8988T (cell line): ENCODE measurements around the gene VMP1.
"Not testable (repeated sequence)": the region's sequence is repeated elsewhere in the genome, so short reads cannot be mapped to it uniquely, and the experiment has no call there.

ENCODE experiments used
- DNase-seq: peaks from one replicate; pipeline ENCODE4 v3.0.0; 2011

The VMP1 gene

GRCh38 chr17:59756236-59756818 is 48.9 kb downstream of the VMP1 start:
- DNase-seq = no peak

GRCh38 chr17:59757043-59757442 is 49.6 kb downstream of the VMP1 start:
- no peak for DNase-seq

GRCh38 chr17:59757470-59757869 is 50.0 kb downstream of the VMP1 start:
- DNase-seq = no peak

- DNase-seq = no peak
These were observed 50.5 kb downstream of the VMP1 start for GRCh38 chr17:59757881-59758385.

GRCh38 chr17:59758998-59759651 is 51.7 kb downstream of the VMP1 start:
- DNase-seq = not testable (repeated sequence)

- DNase-seq = no peak
These were observed 52.7 kb downstream of the VMP1 start for GRCh38 chr17:59760160-59760559.

GRCh38 chr17:59761385-59762048 is 54.1 kb downstream of the VMP1 start:
- DNase-seq = no peak

GRCh38 chr17:59762049-59762823 is 54.8 kb downstream of the VMP1 start:
- no peak for DNase-seq

GRCh38 chr17:59762824-59763374 is 55.4 kb downstream of the VMP1 start:
- DNase-seq = no peak

- no peak for DNase-seq
These were observed 56.4 kb downstream of the VMP1 start for GRCh38 chr17:59763861-59764260.

GRCh38 chr17:59764292-59764741 is 56.9 kb downstream of the VMP1 start:
- no peak for DNase-seq

- DNase-seq = no peak
These were observed 57.6 kb downstream of the VMP1 start for GRCh38 chr17:59765038-59765437.

GRCh38 chr17:59766491-59766890 is 59.0 kb downstream of the VMP1 start:
- DNase-seq = no peak

- no peak for DNase-seq
These were observed 59.7 kb downstream of the VMP1 start for GRCh38 chr17:59767176-59767575.

GRCh38 chr17:59769887-59770286 is 62.4 kb downstream of the VMP1 start:
- DNase-seq = no peak

GRCh38 chr17:59771093-59771492 is 63.6 kb downstream of the VMP1 start:
- DNase-seq = no peak

- DNase-seq = no peak
These were observed 68.4 kb downstream of the VMP1 start for GRCh38 chr17:59775786-59776350.

- no peak for DNase-seq
These were observed 69.1 kb downstream of the VMP1 start for GRCh38 chr17:59776577-59776976.

- no peak for DNase-seq
These were observed 69.6 kb downstream of the VMP1 start for GRCh38 chr17:59777033-59777432.

- no peak for DNase-seq
These were observed 71.5 kb downstream of the VMP1 start for GRCh38 chr17:59778996-59779395.

- no peak for DNase-seq
These were observed 72.1 kb downstream of the VMP1 start for GRCh38 chr17:59779521-59779920.

- DNase-seq = not testable (repeated sequence)
These were observed 73.1 kb downstream of the VMP1 start for GRCh38 chr17:59780548-59780947.
